AG09319 (cell line): Measurements from ENCODE around the gene CLECL1.

Experiments
- DNase-seq: peaks from one replicate; pipeline ENCODE4 v3.0.0-alpha.2; 2010; ENCODE audit warnings: low read depth; ENCODE audit errors: extremely low read depth
- CTCF ChIP-seq: IDR thresholded peaks from 2 replicates; pipeline ENCODE4 v1.5.1; 2011; ENCODE audit warnings: low read depth, mild to moderate bottlenecking, inconsistent platforms, low read length, moderate library complexity

CLECL1 gene

GRCh38 chr12:9756170-9756569 is 23.3 kb upstream of the CLECL1 start:
- TF ChIP-seq CTCF: no peak
- DNase-seq: no peak

- TF ChIP-seq CTCF: no peak
- DNase-seq: no peak
These were observed 22.7 kb upstream of the CLECL1 start for GRCh38 chr12:9755567-9755966.

- DNase-seq: no peak
- no peak for TF ChIP-seq CTCF
These were observed 22.1 kb upstream of the CLECL1 start for GRCh38 chr12:9755035-9755434.

GRCh38 chr12:9754099-9754927 is 21.4 kb upstream of the CLECL1 start:
- no peak for TF ChIP-seq CTCF
- no peak for DNase-seq

- no peak for TF ChIP-seq CTCF
These were observed 20.6 kb upstream of the CLECL1 start for GRCh38 chr12:9753498-9753897.

GRCh38 chr12:9753073-9753472 is 20.2 kb upstream of the CLECL1 start:
- no peak for TF ChIP-seq CTCF
- DNase-seq: no peak

More at GRCh38 chr12:9753498-9753897, 20.6 kb upstream of the CLECL1 start:
- no peak for DNase-seq

- no peak for DNase-seq
- TF ChIP-seq CTCF: no peak
These were observed 19.4 kb upstream of the CLECL1 start for GRCh38 chr12:9752145-9752933.
